Karpas-422 (cell line): ENCODE results near the gene OCA2. TPM values are rescaled to one million over a fixed set of nuclear protein-coding genes. Genes with fewer than 3 reads are reported as not detected.

Experiments used
- DNase-seq: peaks from one replicate; pipeline ENCODE4 v3.0.0-alpha.2; 2015
- H2AFZ ChIP-seq: fragments of 200-600 bp; sonication (generic); 2 replicates; pipeline ENCODE4 v1.6.1; 2014; ENCODE audit warnings: antibody characterized with exemption, low read length, mixed read lengths
- H3K27ac ChIP-seq: fragments of 200-600 bp; sonication (generic); 2 replicates; pipeline ENCODE4 v1.5.1; 2014; ENCODE audit warnings: mild to moderate bottlenecking, low read length, moderate library complexity
- H3K27me3 ChIP-seq: fragments of 200-600 bp; sonication (generic); 2 replicates; pipeline ENCODE4 v1.6.1; 2014; ENCODE audit warnings: low read length, mixed read lengths
- H3K36me3 ChIP-seq: fragments of 200-600 bp; sonication (generic); 2 replicates; pipeline ENCODE4 v1.6.1; 2014; ENCODE audit warnings: low read length, mixed read lengths; ENCODE audit not compliant: insufficient read depth
- H3K4me1 ChIP-seq: fragments of 200-600 bp; sonication (generic); 2 replicates; pipeline ENCODE4 v1.6.1; 2014; ENCODE audit warnings: mild to moderate bottlenecking, low read length, mixed read lengths
- H3K4me2 ChIP-seq: fragments of 200-600 bp; sonication (generic); 2 replicates; pipeline ENCODE4 v1.6.1; 2014; ENCODE audit warnings: low read length, low read depth, mild to moderate bottlenecking; ENCODE audit not compliant: poor library complexity, severe bottlenecking
- H3K4me3 ChIP-seq: fragments of 200-600 bp; sonication (generic); 2 replicates; pipeline ENCODE4 v1.5.1; 2014; ENCODE audit warnings: mild to moderate bottlenecking, antibody characterized with exemption, low read length, mixed read lengths
- H3K79me2 ChIP-seq: fragments of 200-600 bp; sonication (generic); 2 replicates; pipeline ENCODE4 v1.6.1; 2014; ENCODE audit warnings: mild to moderate bottlenecking, low read length, mixed read lengths
- H3K9ac ChIP-seq: fragments of 200-600 bp; sonication (generic); 2 replicates; pipeline ENCODE4 v1.6.0; 2014; ENCODE audit warnings: low read length
- H3K9me2 ChIP-seq: fragments of 200-600 bp; sonication (generic), shearing (Covaris generic); replicated peaks from 2 replicates; pipeline ENCODE4 v1.6.0; 2014; ENCODE audit warnings: mild to moderate bottlenecking, low read length, moderate library complexity; ENCODE audit not compliant: insufficient read depth
- H3K9me3 ChIP-seq: fragments of 300-700, 200-600 bp; sonication (generic); 2 replicates; pipeline ENCODE4 v1.6.1; 2014; ENCODE audit warnings: low read length, mixed read lengths
- H4K20me1 ChIP-seq: fragments of 200-600 bp; sonication (generic); 2 replicates; pipeline ENCODE4 v1.6.1; 2014; ENCODE audit warnings: mild to moderate bottlenecking, antibody characterized with exemption, low read length, low read depth; ENCODE audit not compliant: insufficient read depth
- total RNA-seq: library from RNA; depleted of rRNA; stranded (reverse); fragments of >200 nt; shearing (Covaris generic); gene quantifications from 2 replicates; pipeline ENCODE4 v1.2.3, GENCODE V29; 2014; ENCODE audit warnings: low replicate concordance

OCA2 gene
- total RNA-seq, 1 experiment from 2014 or later, result not detected

GRCh38 chr15:28099555-28100140 is 533 bp upstream of the OCA2 start:
- H2AFZ ChIP-seq, result no peak overlapping the region
- no peaks in the 10 kb centered on the region for H3K9me2 ChIP-seq
- no peaks in the 10 kb centered on the region for H3K27me3 ChIP-seq
- H3K79me2 ChIP-seq, result no peaks in the 10 kb centered on the region
- H3K27ac ChIP-seq, result no peak overlapping the region
- no peak for DNase-seq
- H3K4me3 ChIP-seq, result no peak overlapping the region
- H3K4me2 ChIP-seq, result no peak overlapping the region
- H3K9ac ChIP-seq, result no peak overlapping the region
- no peaks in the 10 kb centered on the region for H3K36me3 ChIP-seq
- no peaks in the 10 kb centered on the region for H3K4me1 ChIP-seq
- no peaks in the 10 kb centered on the region for H3K9me3 ChIP-seq
- no peaks in the 10 kb centered on the region for H4K20me1 ChIP-seq

GRCh38 chr15:28098360-28098765 is 752 bp downstream of the OCA2 start:
- Histone ChIP-seq H3K27me3 (no peaks in the 10 kb centered on the region), H2AFZ (no peak overlapping the region), H4K20me1 (no peaks in the 10 kb centered on the region), H3K4me2 (no peak overlapping the region), H3K9ac (no peak overlapping the region), H3K9me2 (no peaks in the 10 kb centered on the region), H3K79me2 (no peaks in the 10 kb centered on the region), H3K4me1 (no peaks in the 10 kb centered on the region), H3K4me3 (no peak overlapping the region), H3K9me3 (no peaks in the 10 kb centered on the region; the same call in 1 of the 2 replicates), H3K36me3 (no peaks in the 10 kb centered on the region), H3K27ac (no peak overlapping the region)
- DNase-seq, result no peak

- Histone ChIP-seq H3K9me3 (no peaks in the 10 kb centered on the region; the same call in 1 of the 2 replicates), H3K36me3 (no peaks in the 10 kb centered on the region), H3K27ac (no peak overlapping the region), H3K79me2 (no peaks in the 10 kb centered on the region), H4K20me1 (no peaks in the 10 kb centered on the region), H3K4me1 (no peaks in the 10 kb centered on the region), H3K4me2 (no peak overlapping the region), H2AFZ (no peak overlapping the region), H3K9ac (no peak overlapping the region), H3K27me3 (no peaks in the 10 kb centered on the region), H3K4me3 (no peak overlapping the region), H3K9me2 (no peaks in the 10 kb centered on the region)
- DNase-seq, result no peak
Measured at GRCh38 chr15:28097656-28098359, 1.3 kb downstream of the OCA2 start.

GRCh38 chr15:28096670-28097431 is 2.3 kb downstream of the OCA2 start:
- no peaks in the 10 kb centered on the region for H3K4me1 ChIP-seq
- no peaks in the 10 kb centered on the region; the same call in 1 of the 2 replicates for H3K9me3 ChIP-seq
- H3K36me3 ChIP-seq, result no peaks in the 10 kb centered on the region
- no peak overlapping the region for H3K4me2 ChIP-seq
- no peaks in the 10 kb centered on the region for H3K79me2 ChIP-seq
- no peak for DNase-seq
- no peak overlapping the region for H3K27ac ChIP-seq
- no peak overlapping the region for H2AFZ ChIP-seq
- H3K4me3 ChIP-seq, result no peak overlapping the region
- no peak overlapping the region for H3K9ac ChIP-seq
- H3K27me3 ChIP-seq, result no peaks in the 10 kb centered on the region
- no peaks in the 10 kb centered on the region for H3K9me2 ChIP-seq
- no peaks in the 10 kb centered on the region for H4K20me1 ChIP-seq

GRCh38 chr15:28096411-28096669 is 2.8 kb downstream of the OCA2 start:
- Histone ChIP-seq H3K9me2 (no peaks in the 10 kb centered on the region), H3K9ac (no peak overlapping the region), H2AFZ (no peak overlapping the region), H3K36me3 (no peaks in the 10 kb centered on the region), H3K4me3 (no peak overlapping the region), H3K4me2 (no peak overlapping the region), H3K27ac (no peak overlapping the region), H3K4me1 (no peaks in the 10 kb centered on the region), H4K20me1 (no peaks in the 10 kb centered on the region), H3K27me3 (no peaks in the 10 kb centered on the region), H3K9me3 (peaks cover 1% of the 10 kb centered on the region), H3K79me2 (no peaks in the 10 kb centered on the region)
- no peak for DNase-seq

- Histone ChIP-seq H3K27ac (no peak overlapping the region), H3K4me2 (no peak overlapping the region), H3K79me2 (no peaks in the 10 kb centered on the region), H3K9me3 (peaks cover 8% of the 10 kb centered on the region), H3K36me3 (no peaks in the 10 kb centered on the region), H3K4me3 (no peak overlapping the region), H3K9me2 (no peaks in the 10 kb centered on the region), H4K20me1 (no peaks in the 10 kb centered on the region), H3K9ac (no peak overlapping the region), H3K27me3 (no peaks in the 10 kb centered on the region), H3K4me1 (no peaks in the 10 kb centered on the region), H2AFZ (no peak overlapping the region)
- DNase-seq, result no peak
Measured at GRCh38 chr15:28094732-28095521, 4.2 kb downstream of the OCA2 start.

- no peak overlapping the region for H3K27ac ChIP-seq
- H3K4me3 ChIP-seq, result no peak overlapping the region
- no peaks in the 10 kb centered on the region for H4K20me1 ChIP-seq
- H3K9ac ChIP-seq, result no peak overlapping the region
- H3K36me3 ChIP-seq, result no peaks in the 10 kb centered on the region
- H3K9me3 ChIP-seq, result peaks cover 8% of the 10 kb centered on the region
- no peaks in the 10 kb centered on the region for H3K79me2 ChIP-seq
- H3K4me2 ChIP-seq, result no peak overlapping the region
- no peak for DNase-seq
- no peaks in the 10 kb centered on the region for H3K27me3 ChIP-seq
- no peaks in the 10 kb centered on the region for H3K4me1 ChIP-seq
- H2AFZ ChIP-seq, result no peak overlapping the region
- no peaks in the 10 kb centered on the region for H3K9me2 ChIP-seq
Measured at GRCh38 chr15:28093752-28094535, 5.2 kb downstream of the OCA2 start.
